ENCODE measurements around the gene ADAMTSL2. TPM values are rescaled to one million over a fixed set of nuclear protein-coding genes. Genes with fewer than 3 reads are reported as not detected.

The ADAMTSL2 gene
- total and polyA plus RNA-seq, 4 donors = 1.8 to 18.2 (median 7.7) TPM

DNA sequence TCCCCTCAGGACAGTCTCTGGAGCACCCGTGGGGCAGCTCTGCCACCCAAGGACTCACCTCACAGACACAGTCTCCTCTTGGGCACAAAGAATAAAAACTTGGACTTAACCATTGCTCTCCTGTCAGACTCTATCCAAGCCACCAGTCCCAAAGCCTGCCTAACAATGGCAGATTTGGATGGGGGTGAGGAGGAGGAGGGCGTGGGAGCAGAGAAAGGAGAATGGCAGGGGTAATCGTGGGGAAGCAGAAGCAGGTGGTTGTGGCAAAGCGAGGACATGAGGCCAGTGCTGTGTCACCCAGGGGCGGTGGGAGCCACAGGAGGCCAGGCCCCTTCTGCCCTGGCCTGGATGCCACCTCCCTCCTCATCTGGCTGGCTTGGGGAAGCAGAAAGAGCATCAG lies 80.2 kb downstream of the ADAMTSL2 start:
- Histone ChIP-seq H3K27ac (ENCODE audit: low read depth in 1 of 2, low read length in 2 of 2) (no peak overlapping the region), H3K27me3 (ENCODE audit: control insufficient read depth in 4 of 4, insufficient read depth in 4 of 4, low read length in 3 of 4) (peaks cover 0 to 4% (median 0%) of the 10 kb centered on the region in 4 donors), H3K4me1 (ENCODE audit: control insufficient read depth in 4 of 4, insufficient read depth in 4 of 4, low read length in 3 of 4) (no peaks in the 10 kb centered on the region), H3K9me3 (ENCODE audit: control insufficient read depth in 4 of 4, low read length in 3 of 4) (no peaks in the 10 kb centered on the region), H3K9ac (ENCODE audit: low read depth in 1 of 2, low read length in 2 of 2) (no peak overlapping the region), H3K4me3 (ENCODE audit: low read depth in 1 of 3, low read length in 3 of 3) (no peak overlapping the region), H3K36me3 (ENCODE audit: control insufficient read depth in 4 of 4, insufficient read depth in 3 of 4, low read depth in 1 of 4, low read length in 3 of 4) (no peaks in the 10 kb centered on the region)
- DNase-seq (ENCODE audit: low spot score) = no peak
- WGBS = 70% methylated on average over 5 of the region's 5 CpGs
- TF ChIP-seq, protein P1, sequence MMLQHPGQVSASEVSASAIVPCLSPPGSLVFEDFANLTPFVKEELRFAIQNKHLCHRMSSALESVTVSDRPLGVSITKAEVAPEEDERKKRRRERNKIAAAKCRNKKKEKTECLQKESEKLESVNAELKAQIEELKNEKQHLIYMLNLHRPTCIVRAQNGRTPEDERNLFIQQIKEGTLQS (IDR thresholded peaks at IDR 0.05) = no peak
- TF ChIP-seq FOXA2 (IDR thresholded peaks at IDR 0.05) (no peak), FOXA1 (IDR thresholded peaks at IDR 0.05) (no peak), GABPA (IDR thresholded peaks at IDR 0.05 in 1 of 2, conservative IDR thresholded peaks at IDR 0.05 in 1 of 2) (no peak), RAD21 (IDR thresholded peaks at IDR 0.05) (no peak), HNF4A (conservative IDR thresholded peaks at IDR 0.05) (no peak), SP1 (IDR thresholded peaks at IDR 0.05) (no peak), RXRA (IDR thresholded peaks at IDR 0.05) (no peak), YY1 (IDR thresholded peaks at IDR 0.05) (no peak)
- TF ChIP-seq, protein P2, sequence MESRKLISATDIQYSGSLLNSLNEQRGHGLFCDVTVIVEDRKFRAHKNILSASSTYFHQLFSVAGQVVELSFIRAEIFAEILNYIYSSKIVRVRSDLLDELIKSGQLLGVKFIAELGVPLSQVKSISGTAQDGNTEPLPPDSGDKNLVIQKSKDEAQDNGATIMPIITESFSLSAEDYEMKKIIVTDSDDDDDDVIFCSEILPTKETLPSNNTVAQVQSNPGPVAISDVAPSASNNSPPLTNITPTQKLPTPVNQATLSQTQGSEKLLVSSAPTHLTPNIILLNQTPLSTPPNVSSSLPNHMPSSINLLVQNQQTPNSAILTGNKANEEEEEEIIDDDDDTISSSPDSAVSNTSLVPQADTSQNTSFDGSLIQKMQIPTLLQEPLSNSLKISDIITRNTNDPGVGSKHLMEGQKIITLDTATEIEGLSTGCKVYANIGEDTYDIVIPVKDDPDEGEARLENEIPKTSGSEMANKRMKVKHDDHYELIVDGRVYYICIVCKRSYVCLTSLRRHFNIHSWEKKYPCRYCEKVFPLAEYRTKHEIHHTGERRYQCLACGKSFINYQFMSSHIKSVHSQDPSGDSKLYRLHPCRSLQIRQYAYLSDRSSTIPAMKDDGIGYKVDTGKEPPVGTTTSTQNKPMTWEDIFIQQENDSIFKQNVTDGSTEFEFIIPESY (IDR thresholded peaks at IDR 0.05) = no peak
- TF ChIP-seq, protein P3, sequence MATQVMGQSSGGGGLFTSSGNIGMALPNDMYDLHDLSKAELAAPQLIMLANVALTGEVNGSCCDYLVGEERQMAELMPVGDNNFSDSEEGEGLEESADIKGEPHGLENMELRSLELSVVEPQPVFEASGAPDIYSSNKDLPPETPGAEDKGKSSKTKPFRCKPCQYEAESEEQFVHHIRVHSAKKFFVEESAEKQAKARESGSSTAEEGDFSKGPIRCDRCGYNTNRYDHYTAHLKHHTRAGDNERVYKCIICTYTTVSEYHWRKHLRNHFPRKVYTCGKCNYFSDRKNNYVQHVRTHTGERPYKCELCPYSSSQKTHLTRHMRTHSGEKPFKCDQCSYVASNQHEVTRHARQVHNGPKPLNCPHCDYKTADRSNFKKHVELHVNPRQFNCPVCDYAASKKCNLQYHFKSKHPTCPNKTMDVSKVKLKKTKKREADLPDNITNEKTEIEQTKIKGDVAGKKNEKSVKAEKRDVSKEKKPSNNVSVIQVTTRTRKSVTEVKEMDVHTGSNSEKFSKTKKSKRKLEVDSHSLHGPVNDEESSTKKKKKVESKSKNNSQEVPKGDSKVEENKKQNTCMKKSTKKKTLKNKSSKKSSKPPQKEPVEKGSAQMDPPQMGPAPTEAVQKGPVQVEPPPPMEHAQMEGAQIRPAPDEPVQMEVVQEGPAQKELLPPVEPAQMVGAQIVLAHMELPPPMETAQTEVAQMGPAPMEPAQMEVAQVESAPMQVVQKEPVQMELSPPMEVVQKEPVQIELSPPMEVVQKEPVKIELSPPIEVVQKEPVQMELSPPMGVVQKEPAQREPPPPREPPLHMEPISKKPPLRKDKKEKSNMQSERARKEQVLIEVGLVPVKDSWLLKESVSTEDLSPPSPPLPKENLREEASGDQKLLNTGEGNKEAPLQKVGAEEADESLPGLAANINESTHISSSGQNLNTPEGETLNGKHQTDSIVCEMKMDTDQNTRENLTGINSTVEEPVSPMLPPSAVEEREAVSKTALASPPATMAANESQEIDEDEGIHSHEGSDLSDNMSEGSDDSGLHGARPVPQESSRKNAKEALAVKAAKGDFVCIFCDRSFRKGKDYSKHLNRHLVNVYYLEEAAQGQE (IDR thresholded peaks at IDR 0.05) = no peak
- TF ChIP-seq, protein P4, sequence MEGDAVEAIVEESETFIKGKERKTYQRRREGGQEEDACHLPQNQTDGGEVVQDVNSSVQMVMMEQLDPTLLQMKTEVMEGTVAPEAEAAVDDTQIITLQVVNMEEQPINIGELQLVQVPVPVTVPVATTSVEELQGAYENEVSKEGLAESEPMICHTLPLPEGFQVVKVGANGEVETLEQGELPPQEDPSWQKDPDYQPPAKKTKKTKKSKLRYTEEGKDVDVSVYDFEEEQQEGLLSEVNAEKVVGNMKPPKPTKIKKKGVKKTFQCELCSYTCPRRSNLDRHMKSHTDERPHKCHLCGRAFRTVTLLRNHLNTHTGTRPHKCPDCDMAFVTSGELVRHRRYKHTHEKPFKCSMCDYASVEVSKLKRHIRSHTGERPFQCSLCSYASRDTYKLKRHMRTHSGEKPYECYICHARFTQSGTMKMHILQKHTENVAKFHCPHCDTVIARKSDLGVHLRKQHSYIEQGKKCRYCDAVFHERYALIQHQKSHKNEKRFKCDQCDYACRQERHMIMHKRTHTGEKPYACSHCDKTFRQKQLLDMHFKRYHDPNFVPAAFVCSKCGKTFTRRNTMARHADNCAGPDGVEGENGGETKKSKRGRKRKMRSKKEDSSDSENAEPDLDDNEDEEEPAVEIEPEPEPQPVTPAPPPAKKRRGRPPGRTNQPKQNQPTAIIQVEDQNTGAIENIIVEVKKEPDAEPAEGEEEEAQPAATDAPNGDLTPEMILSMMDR (IDR thresholded peaks at IDR 0.05; ENCODE audit: low read depth, low read length, missing input control) = no peak

DNA sequence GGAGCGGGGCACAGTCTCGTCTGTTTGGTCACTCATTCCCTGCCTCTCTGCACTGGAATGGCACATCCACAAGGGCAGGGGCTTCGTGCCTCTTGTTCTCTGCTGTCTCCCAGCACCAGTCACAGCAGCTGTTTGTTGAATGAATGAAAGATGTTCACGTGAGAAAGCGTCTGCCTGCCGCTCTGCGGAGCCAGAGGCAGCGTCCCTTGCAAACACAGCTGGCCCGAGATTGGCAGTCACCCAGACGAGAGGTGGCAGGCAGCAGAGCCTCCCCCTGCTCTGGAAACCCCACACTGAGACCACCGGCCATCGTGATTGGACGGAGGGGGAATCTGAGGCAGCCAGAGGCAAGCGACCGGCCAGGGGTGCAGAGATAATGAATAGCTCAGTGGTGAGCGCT lies 80.7 kb downstream of the ADAMTSL2 start:
- Histone ChIP-seq H3K4me1 (ENCODE audit: control insufficient read depth in 4 of 4, insufficient read depth in 4 of 4, low read length in 3 of 4) (no peaks in the 10 kb centered on the region), H3K4me3 (ENCODE audit: low read depth in 1 of 3, low read length in 3 of 3) (no peak overlapping the region), H3K36me3 (ENCODE audit: control insufficient read depth in 4 of 4, insufficient read depth in 3 of 4, low read depth in 1 of 4, low read length in 3 of 4) (no peaks in the 10 kb centered on the region), H3K9me3 (ENCODE audit: control insufficient read depth in 4 of 4, low read length in 3 of 4) (no peaks in the 10 kb centered on the region), H3K9ac (ENCODE audit: low read depth in 1 of 2, low read length in 2 of 2) (no peak overlapping the region), H3K27ac (ENCODE audit: low read depth in 1 of 2, low read length in 2 of 2) (no peak overlapping the region), H3K27me3 (ENCODE audit: control insufficient read depth in 4 of 4, insufficient read depth in 4 of 4, low read length in 3 of 4) (peaks cover 0 to 4% (median 0%) of the 10 kb centered on the region in 4 donors)
- 55% methylated on average over 16 of the region's 16 CpGs for WGBS
- DNase-seq (ENCODE audit: low spot score) = no peak
- TF ChIP-seq, protein P1 (IDR thresholded peaks at IDR 0.05) = no peak
- TF ChIP-seq HNF4A (conservative IDR thresholded peaks at IDR 0.05) (no peak), RXRA (IDR thresholded peaks at IDR 0.05) (no peak), HNF4G (IDR thresholded peaks at IDR 0.05) (no peak), NR2F2 (IDR thresholded peaks at IDR 0.05) (no peak), JUND (IDR thresholded peaks at IDR 0.05) (no peak), TAF1 (conservative IDR thresholded peaks at IDR 0.05) (no peak)
- TF ChIP-seq, protein P2 (IDR thresholded peaks at IDR 0.05) = no peak
- TF ChIP-seq, protein P4 (IDR thresholded peaks at IDR 0.05; ENCODE audit: low read depth, low read length, missing input control) = no peak
